Measurements from ENCODE around the gene ZNF469. TPM values are rescaled to one million over a fixed set of nuclear protein-coding genes. Genes with fewer than 3 reads are reported as not detected.

The ZNF469 gene
- total RNA-seq, 4 donors from 2014 or later: 0.87 to 1.8 (median 1.1) TPM

DNA sequence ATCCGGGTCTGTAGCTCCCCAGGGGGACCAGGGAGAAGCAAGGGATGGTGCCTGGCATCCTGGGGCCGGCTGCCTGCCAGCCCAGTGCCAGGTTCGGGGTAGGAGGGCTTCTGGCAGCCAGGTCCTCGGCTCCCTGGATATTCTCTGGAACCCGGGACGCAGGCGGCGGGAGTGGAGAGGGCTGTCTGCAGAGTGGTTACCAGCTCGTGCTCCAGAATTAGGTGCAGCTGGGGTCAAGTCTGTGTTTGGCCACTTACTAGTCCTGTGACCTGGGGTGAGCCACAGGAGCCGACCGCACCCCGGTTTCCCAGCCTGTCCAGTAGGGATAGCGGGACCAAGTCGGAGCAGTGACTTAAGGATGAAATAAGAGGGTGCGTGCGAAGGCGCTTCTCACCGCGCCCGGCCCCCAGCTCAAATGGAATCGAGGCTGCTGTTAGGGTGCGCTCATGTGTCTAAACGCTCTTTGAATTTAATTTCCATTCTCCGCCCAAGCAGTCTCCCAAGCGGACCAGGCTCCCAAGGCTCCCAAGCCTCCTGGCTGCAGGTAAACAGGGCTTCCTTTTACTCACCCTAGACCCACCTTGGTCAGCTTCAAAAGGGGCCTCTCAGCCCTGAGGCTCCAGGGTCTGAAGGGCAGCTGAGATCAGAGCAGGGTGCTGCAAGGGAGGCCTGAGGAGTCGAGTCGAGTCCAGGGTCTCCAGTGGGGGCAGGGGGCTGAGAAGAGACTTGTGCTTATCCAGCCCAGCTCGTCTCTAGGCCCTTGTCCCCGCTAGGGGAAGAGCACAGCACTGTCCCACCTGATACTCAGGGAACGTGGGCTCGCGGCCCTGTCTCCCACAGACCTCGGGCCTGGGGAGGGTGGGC lies 28.3 kb upstream of the ZNF469 start:
- 91 to 92% methylated on average over 30 to 33 of the region's 33 CpGs for WGBS, 2 donors
- Histone ChIP-seq H3K9me3 (no peaks in the 10 kb centered on the region), H3K4me3 (no peak overlapping the region), H3K4me1 (peaks cover 0 to 15% (median 0%) of the 10 kb centered on the region in 4 donors), H3K27ac (no peak overlapping the region), H3K27me3 (no peaks in the 10 kb centered on the region), H3K36me3 (no peaks in the 10 kb centered on the region)
- no peak for TF ChIP-seq EP300 (IDR thresholded peaks at IDR 0.05)
- TF ChIP-seq, protein P1, sequence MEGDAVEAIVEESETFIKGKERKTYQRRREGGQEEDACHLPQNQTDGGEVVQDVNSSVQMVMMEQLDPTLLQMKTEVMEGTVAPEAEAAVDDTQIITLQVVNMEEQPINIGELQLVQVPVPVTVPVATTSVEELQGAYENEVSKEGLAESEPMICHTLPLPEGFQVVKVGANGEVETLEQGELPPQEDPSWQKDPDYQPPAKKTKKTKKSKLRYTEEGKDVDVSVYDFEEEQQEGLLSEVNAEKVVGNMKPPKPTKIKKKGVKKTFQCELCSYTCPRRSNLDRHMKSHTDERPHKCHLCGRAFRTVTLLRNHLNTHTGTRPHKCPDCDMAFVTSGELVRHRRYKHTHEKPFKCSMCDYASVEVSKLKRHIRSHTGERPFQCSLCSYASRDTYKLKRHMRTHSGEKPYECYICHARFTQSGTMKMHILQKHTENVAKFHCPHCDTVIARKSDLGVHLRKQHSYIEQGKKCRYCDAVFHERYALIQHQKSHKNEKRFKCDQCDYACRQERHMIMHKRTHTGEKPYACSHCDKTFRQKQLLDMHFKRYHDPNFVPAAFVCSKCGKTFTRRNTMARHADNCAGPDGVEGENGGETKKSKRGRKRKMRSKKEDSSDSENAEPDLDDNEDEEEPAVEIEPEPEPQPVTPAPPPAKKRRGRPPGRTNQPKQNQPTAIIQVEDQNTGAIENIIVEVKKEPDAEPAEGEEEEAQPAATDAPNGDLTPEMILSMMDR (IDR thresholded peaks at IDR 0.05): no peak
- TF ChIP-seq POLR2A (IDR thresholded peaks at IDR 0.05): no peak
- DNase-seq (ENCODE audit: low spot score in 2 of 2): no peak

DNA sequence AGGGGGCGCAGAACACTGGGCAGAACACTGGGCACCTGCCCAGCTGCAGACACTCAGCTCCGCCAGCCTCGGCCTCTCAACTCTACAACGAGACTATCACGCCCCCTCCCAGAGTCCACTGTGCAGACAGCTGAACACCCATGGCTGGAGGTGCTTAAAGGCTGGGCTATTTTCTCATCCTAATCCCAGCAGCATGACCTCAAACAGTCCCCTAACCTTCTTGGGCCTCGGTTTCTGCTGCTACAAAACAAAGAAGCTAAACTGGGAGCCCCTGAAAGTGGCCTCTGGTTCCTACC lies 27.7 kb upstream of the ZNF469 start:
- H3K27ac ChIP-seq: no peak overlapping the region
- WGBS, 2 donors: 81 to 85% methylated on average over 6 of the region's 6 CpGs
- no peak for DNase-seq (ENCODE audit: low spot score in 2 of 2)
- TF ChIP-seq, protein P1 (IDR thresholded peaks at IDR 0.05): no peak
- no peak for TF ChIP-seq POLR2A (IDR thresholded peaks at IDR 0.05)
- TF ChIP-seq EP300 (IDR thresholded peaks at IDR 0.05): no peak
- no peaks in the 10 kb centered on the region for H3K27me3 ChIP-seq
- no peak overlapping the region for H3K4me3 ChIP-seq
- no peaks in the 10 kb centered on the region for H3K36me3 ChIP-seq
- H3K4me1 ChIP-seq: peaks cover 0 to 15% (median 0%) of the 10 kb centered on the region in 4 donors
- H3K9me3 ChIP-seq: no peaks in the 10 kb centered on the region

DNA sequence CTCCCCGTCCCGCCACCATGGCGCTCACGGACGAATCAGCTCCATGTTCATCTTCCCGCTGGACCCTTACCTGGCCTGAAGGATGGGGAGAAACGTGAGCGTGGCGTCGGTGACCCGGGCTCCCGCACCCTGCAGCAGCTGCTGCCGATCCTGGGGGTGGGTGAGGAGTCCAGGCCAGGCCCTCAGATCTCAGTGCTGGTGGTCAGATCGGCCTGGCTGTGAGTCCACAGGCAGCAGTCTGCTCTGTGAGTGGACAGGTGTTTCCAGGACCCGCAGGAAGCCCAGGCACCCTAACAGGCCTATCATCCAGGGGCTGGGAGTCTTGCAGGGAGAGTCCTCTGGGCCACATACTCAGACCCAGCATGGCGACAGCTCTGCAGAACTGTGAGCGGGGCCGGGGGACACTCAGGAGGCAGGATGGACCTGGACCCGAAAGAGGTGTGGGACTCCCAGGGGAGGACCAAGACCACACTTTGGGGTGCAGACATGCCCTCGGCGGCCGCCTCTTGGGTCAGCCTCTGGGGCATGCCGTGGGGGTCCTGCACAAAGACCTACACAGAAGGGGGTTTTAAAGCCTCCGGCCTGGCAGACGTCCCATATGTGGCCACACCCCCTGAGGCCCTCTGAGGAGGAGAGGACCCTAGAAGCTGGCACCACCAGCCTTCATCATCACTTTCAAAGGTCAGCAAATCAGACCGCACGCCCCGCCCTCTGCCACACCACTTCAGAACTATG lies 27.2 kb upstream of the ZNF469 start:
- no peaks in the 10 kb centered on the region for H3K9me3 ChIP-seq
- no peak overlapping the region for H3K27ac ChIP-seq
- WGBS, 2 donors: 85 to 91% methylated on average over 14 to 25 of the region's 28 CpGs
- DNase-seq (ENCODE audit: low spot score in 2 of 2): no peak
- H3K4me1 ChIP-seq: peaks cover 0 to 15% (median 0%) of the 10 kb centered on the region in 4 donors
- TF ChIP-seq, protein P1 (IDR thresholded peaks at IDR 0.05): no peak
- TF ChIP-seq POLR2A (IDR thresholded peaks at IDR 0.05): no peak
- TF ChIP-seq EP300 (IDR thresholded peaks at IDR 0.05): no peak
- no peaks in the 10 kb centered on the region for H3K36me3 ChIP-seq
- H3K27me3 ChIP-seq: no peaks in the 10 kb centered on the region
- no peak overlapping the region for H3K4me3 ChIP-seq

DNA sequence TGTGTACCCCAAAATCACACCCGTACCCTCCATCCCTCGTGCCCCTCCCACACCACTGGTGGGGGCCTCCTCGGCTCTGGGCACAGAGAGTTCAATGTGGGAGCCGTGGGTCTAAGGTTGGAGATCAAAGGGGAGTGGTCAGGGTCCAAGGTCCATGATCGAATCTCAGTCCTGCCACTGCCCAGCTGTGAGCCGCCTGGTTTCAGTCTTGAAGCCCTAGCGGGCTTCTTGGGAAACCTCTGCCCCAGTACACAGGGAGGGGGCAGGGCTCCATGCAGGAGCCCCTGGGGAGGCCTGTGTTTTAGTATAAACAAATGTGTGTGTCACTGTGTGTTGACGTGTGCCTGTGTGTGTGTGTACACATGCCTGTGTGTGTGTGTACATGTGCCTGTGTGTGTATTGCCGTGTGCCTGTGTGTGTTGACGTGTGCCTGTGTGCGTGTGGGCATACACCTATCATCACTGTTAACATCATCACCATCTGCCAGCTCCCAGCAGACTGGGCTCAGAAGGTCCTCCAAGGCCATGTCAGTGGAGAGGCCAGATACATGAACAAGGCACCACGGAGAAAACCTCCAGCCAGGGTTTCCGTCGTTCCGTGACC lies 26.5 kb upstream of the ZNF469 start:
- Histone ChIP-seq H3K36me3 (no peaks in the 10 kb centered on the region), H3K4me1 (peaks cover 0 to 15% (median 0%) of the 10 kb centered on the region in 4 donors), H3K27ac (no peak overlapping the region), H3K4me3 (no peak overlapping the region), H3K27me3 (no peaks in the 10 kb centered on the region), H3K9me3 (no peaks in the 10 kb centered on the region)
- DNase-seq (ENCODE audit: low spot score in 2 of 2): no peak
- WGBS, 2 donors: 54 to 63% methylated on average over 9 to 15 of the region's 15 CpGs
- TF ChIP-seq, protein P1 (IDR thresholded peaks at IDR 0.05): no peak
- no peak for TF ChIP-seq POLR2A (IDR thresholded peaks at IDR 0.05)
- TF ChIP-seq EP300 (IDR thresholded peaks at IDR 0.05): no peak
